Gastrocnemius medialis (tissue), 4 donors: ENCODE measurements around the gene NPAS3.

Experiments used
- POLR2A ChIP-seq, 2 donors: fragments of 450-650 bp; IDR thresholded peaks; one replicate each; pipeline ENCODE4 v1.6.1; 2017; ENCODE audit warnings: antibody characterized with exemption in 2 of 2, mild to moderate bottlenecking in 2 of 2, moderate library complexity in 2 of 2
- TF ChIP-seq, protein P1 (sequence below), 5 experiments: fragments of 450-650 bp in 3 of 5; fragments of 200-600 bp in 2 of 5; sonication (generic) in 2 of 5; IDR thresholded peaks in 4 of 5; conservative IDR thresholded peaks in 1 of 5; 1 replicate in 4 of 5; 2 replicates in 1 of 5; pipeline ENCODE4 v1.5.1; 2016 to 2019; ENCODE audit warnings: antibody characterized with exemption in 5 of 5, mild to moderate bottlenecking in 3 of 5, moderate library complexity in 3 of 5

DNA sequence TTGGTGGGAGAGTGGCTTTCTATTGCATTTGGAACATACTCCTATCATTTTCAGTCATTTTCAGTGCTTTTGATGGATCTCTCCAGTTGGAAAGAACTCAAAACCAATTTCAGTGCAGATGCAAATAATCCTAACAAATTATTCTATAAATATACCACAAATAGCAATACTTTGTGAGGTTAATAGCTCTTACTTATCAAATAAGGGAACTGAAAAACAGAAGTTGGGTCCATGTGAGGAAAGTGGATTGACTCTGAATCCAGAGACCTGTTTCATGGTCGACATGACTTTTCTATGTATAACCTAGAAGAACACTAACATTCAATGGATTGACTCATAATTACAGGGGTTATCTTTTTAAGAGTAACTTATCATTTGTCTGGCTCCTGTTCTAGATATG lies 763.6 kb downstream of the NPAS3 start:
- TF ChIP-seq, protein P1, sequence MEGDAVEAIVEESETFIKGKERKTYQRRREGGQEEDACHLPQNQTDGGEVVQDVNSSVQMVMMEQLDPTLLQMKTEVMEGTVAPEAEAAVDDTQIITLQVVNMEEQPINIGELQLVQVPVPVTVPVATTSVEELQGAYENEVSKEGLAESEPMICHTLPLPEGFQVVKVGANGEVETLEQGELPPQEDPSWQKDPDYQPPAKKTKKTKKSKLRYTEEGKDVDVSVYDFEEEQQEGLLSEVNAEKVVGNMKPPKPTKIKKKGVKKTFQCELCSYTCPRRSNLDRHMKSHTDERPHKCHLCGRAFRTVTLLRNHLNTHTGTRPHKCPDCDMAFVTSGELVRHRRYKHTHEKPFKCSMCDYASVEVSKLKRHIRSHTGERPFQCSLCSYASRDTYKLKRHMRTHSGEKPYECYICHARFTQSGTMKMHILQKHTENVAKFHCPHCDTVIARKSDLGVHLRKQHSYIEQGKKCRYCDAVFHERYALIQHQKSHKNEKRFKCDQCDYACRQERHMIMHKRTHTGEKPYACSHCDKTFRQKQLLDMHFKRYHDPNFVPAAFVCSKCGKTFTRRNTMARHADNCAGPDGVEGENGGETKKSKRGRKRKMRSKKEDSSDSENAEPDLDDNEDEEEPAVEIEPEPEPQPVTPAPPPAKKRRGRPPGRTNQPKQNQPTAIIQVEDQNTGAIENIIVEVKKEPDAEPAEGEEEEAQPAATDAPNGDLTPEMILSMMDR (IDR thresholded peaks at IDR 0.05 in 4 of 5, conservative IDR thresholded peaks at IDR 0.05 in 1 of 5) = no peak
- TF ChIP-seq POLR2A (IDR thresholded peaks at IDR 0.05) = no peak
